ENCODE results near the gene GPR15LG. TPM values are rescaled to one million over a fixed set of nuclear protein-coding genes. Genes with fewer than 3 reads are reported as not detected.

The GPR15LG gene
- total and polyA plus RNA-seq, 9 donors = 0.31 to 3.6 TPM; not detected in 7

DNA sequence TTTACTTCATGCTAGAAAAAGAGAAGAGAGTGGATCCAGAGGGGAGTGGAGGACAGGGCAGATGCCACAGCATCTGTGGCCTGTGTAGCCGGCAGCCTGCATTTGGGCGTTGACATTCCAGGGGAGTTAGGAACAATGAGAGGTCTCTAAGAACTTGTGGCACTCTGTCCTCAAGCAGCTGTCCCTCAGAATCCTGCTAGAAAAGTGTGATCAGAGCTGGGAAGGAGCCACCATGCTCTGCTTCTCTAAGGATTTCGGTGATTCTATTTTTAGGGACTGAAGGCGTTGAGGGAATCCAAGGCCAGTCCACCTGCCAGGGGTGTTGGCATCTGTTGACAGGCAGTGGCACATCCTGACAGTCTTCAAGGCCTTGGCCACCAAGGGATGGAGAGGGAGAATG lies 44.1 kb downstream of the GPR15LG start:
- Histone ChIP-seq H3K36me3 (no peaks in the 10 kb centered on the region), H3K4me1 (ENCODE audit: insufficient read depth) (no peaks in the 10 kb centered on the region), H3K4me3 (no peak overlapping the region), H3K27me3 (no peaks in the 10 kb centered on the region), H3K27ac (no peak overlapping the region), H3K9me3 (no peaks in the 10 kb centered on the region)
- 82 to 90% (median 89%) methylated on average over 4 of the region's 4 CpGs for WGBS, 3 donors
- intact Hi-C loops (cut with DNase I) = no loop called here
- no peak for DNase-seq
- TF ChIP-seq POLR2A (IDR thresholded peaks at IDR 0.05) = no peak
- no peak for TF ChIP-seq EP300 (IDR thresholded peaks at IDR 0.05)
- TF ChIP-seq, protein P1, sequence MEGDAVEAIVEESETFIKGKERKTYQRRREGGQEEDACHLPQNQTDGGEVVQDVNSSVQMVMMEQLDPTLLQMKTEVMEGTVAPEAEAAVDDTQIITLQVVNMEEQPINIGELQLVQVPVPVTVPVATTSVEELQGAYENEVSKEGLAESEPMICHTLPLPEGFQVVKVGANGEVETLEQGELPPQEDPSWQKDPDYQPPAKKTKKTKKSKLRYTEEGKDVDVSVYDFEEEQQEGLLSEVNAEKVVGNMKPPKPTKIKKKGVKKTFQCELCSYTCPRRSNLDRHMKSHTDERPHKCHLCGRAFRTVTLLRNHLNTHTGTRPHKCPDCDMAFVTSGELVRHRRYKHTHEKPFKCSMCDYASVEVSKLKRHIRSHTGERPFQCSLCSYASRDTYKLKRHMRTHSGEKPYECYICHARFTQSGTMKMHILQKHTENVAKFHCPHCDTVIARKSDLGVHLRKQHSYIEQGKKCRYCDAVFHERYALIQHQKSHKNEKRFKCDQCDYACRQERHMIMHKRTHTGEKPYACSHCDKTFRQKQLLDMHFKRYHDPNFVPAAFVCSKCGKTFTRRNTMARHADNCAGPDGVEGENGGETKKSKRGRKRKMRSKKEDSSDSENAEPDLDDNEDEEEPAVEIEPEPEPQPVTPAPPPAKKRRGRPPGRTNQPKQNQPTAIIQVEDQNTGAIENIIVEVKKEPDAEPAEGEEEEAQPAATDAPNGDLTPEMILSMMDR (IDR thresholded peaks at IDR 0.05) = no peak

DNA sequence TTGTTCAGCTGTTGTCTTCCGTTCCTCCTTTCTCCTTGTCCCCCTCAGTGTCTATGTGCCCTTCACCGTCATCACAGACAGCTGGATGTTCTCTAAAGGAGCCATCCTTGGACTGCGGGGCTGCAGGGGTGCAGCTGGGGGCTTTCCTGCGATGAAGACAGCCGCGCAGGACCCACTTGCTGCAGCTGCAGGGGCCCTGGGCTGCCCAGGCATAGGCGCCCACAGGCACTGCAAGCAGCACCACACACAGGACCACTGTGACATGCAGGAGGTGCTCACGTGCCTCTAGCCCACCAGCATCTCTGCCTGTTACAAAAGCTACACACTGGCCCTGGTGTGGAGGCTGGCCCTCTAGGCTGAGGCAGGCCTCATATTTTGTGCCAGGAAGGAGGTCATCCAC lies 48.3 kb downstream of the GPR15LG start:
- Histone ChIP-seq H3K36me3 (no peaks in the 10 kb centered on the region), H3K27ac (no peak overlapping the region), H3K4me1 (ENCODE audit: insufficient read depth) (no peaks in the 10 kb centered on the region), H3K9me3 (no peaks in the 10 kb centered on the region), H3K27me3 (no peaks in the 10 kb centered on the region), H3K4me3 (no peak overlapping the region)
- intact Hi-C loops (cut with DNase I) = no loop called here
- TF ChIP-seq EP300 (IDR thresholded peaks at IDR 0.05) = no peak
- TF ChIP-seq, protein P1 (IDR thresholded peaks at IDR 0.05) = no peak
- no peak for TF ChIP-seq POLR2A (IDR thresholded peaks at IDR 0.05)
- no peak for DNase-seq
- 70 to 85% (median 77%) methylated on average over 8 of the region's 8 CpGs for WGBS, 3 donors

DNA sequence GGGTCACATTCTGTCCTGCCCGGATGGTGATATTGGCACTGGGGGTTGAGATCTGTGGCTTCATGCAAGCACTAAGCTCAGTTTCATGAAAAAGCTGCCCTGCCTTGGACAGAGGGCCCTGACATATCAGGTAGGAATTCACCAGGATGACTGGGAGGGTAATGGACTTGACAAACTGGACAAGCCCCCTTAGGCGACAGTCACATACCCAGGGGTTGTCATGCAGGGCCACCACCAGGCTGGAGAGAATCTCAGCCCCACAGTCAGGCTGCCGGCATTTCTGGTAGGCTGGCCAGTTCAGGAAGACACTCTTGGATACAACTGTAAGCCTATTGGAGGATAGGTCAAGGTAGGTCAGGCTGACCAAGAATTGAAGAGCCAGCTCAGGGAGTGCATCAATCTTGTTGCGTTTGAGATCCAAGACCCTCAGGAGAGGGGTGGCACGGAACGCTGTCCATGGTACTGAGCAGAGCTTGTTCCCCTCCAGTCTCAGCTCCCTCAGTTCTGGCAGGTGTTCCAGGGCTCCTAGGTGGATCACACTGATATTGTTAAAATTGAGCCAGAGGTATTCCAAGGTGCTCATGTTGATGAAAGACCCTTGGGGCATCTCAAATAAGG lies 50.9 kb downstream of the GPR15LG start:
- H3K9me3 ChIP-seq = no peaks in the 10 kb centered on the region
- 49 to 51% (median 49%) methylated on average over 6 of the region's 6 CpGs for WGBS, 3 donors
- intact Hi-C loops (cut with DNase I) = no loop called here
- no peak overlapping the region for H3K27ac ChIP-seq
- no peak overlapping the region for H3K4me3 ChIP-seq
- H3K27me3 ChIP-seq = no peaks in the 10 kb centered on the region
- H3K36me3 ChIP-seq = no peaks in the 10 kb centered on the region
- H3K4me1 ChIP-seq (ENCODE audit: insufficient read depth) = no peaks in the 10 kb centered on the region
- TF ChIP-seq POLR2A (IDR thresholded peaks at IDR 0.05) (no peak), EP300 (IDR thresholded peaks at IDR 0.05) (no peak)
- TF ChIP-seq, protein P1 (IDR thresholded peaks at IDR 0.05) = no peak
- no peak for DNase-seq

DNA sequence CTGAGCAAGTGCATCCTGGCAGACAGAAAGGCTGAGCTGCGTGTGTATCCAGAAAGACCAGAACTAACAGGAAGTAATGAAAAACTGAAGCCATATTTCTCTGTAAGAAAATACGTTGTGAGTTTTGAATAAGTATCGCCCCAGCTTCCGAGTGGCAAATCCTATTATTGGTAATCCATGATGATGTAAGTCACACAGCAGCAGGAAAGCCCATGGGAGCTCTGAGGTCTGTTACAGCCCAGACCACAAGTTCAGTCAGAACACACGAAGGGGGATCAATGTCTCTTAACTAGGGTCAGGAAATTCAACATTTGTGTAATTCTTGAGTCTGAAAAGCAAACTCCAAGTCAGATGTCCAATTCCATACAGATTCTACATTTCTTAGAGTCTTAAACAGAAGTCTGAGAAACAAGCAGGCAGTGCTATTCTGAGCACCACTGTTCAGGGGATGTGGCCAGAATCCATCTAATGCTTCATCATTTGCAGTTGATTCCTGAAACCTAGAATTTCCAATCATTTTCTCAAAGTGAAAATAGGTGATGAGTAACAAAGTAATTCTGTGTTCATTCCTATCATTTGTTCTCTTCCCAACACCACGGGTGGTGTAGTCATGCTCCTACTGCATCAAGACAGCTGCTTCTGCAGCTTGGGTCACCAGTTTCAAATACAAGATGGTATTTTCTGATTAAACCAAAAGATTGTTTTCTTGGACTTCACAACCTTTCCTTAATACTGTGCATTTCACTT lies 52.0 kb downstream of the GPR15LG start, which contains the start of gene LRIT2:
TSS of gene LRIT2 (minus strand) at position 118 of the 747 bp plus-strand sequence. CDS start at position 94, 24 bp downstream.
- Histone ChIP-seq H3K36me3 (no peaks in the 10 kb centered on the region), H3K4me3 (no peak within 1 kb of the TSS), H3K4me1 (ENCODE audit: insufficient read depth) (no peaks in the 10 kb centered on the region), H3K9me3 (no peaks in the 10 kb centered on the region), H3K27ac (no peak within 1 kb of the TSS), H3K27me3 (no peaks in the 10 kb centered on the region)
- WGBS, 3 donors = 61 to 74% (median 71%) methylated on average over 6 of the region's 6 CpGs
- TF ChIP-seq, protein P1 (IDR thresholded peaks at IDR 0.05) = no peak
- no peak for TF ChIP-seq POLR2A (IDR thresholded peaks at IDR 0.05)
- no peak for TF ChIP-seq EP300 (IDR thresholded peaks at IDR 0.05)
- intact Hi-C loops (cut with DNase I) = no loop called here
- no peak for DNase-seq
